ENCODE results near the gene FANCC.

Gene FANCC

GRCh38 chr9:95118596-95118995 is 198.9 kb downstream of the FANCC start:
- DNase-seq (ENCODE audit: low read depth) = no peak

GRCh38 chr9:95116808-95117204 is 200.7 kb downstream of the FANCC start:
- no peak for DNase-seq (ENCODE audit: low read depth)

GRCh38 chr9:95116002-95116807 is 201.3 kb downstream of the FANCC start:
- no peak for DNase-seq (ENCODE audit: low read depth)

GRCh38 chr9:95115104-95115503 is 202.4 kb downstream of the FANCC start:
- no peak for DNase-seq (ENCODE audit: low read depth)

GRCh38 chr9:95112436-95113280 is 204.9 kb downstream of the FANCC start:
- no peak for DNase-seq (ENCODE audit: low read depth)

GRCh38 chr9:95111716-95112115 is 205.8 kb downstream of the FANCC start:
- no peak for DNase-seq (ENCODE audit: low read depth)

- DNase-seq (ENCODE audit: low read depth) = no peak
Observed at GRCh38 chr9:95110921-95111525, 206.5 kb downstream of the FANCC start.

GRCh38 chr9:95109456-95109855 is 208.1 kb downstream of the FANCC start:
- no peak for DNase-seq (ENCODE audit: low read depth)

GRCh38 chr9:95108777-95109176 is 208.7 kb downstream of the FANCC start:
- no peak for DNase-seq (ENCODE audit: low read depth)

GRCh38 chr9:95107976-95108375 is 209.5 kb downstream of the FANCC start:
- no peak for DNase-seq (ENCODE audit: low read depth)

GRCh38 chr9:95107001-95107749 is 210.3 kb downstream of the FANCC start:
- no peak for DNase-seq (ENCODE audit: low read depth)

- DNase-seq (ENCODE audit: low read depth) = no peak
Observed at GRCh38 chr9:95105519-95106287, 211.8 kb downstream of the FANCC start.

GRCh38 chr9:95104980-95105379 is 212.5 kb downstream of the FANCC start:
- DNase-seq (ENCODE audit: low read depth) = no peak

- DNase-seq (ENCODE audit: low read depth) = no peak
Observed at GRCh38 chr9:95104581-95104960, 212.9 kb downstream of the FANCC start.

GRCh38 chr9:95103871-95104580 is 213.5 kb downstream of the FANCC start:
- DNase-seq (ENCODE audit: low read depth) = no peak

GRCh38 chr9:95103281-95103771 is 214.2 kb downstream of the FANCC start:
- no peak for DNase-seq (ENCODE audit: low read depth)

- DNase-seq (ENCODE audit: low read depth) = no peak
Observed at GRCh38 chr9:95102572-95102971, 214.9 kb downstream of the FANCC start.

- no peak for DNase-seq (ENCODE audit: low read depth)
Observed at GRCh38 chr9:95102001-95102433, 215.5 kb downstream of the FANCC start.

GRCh38 chr9:95101326-95101725 is 216.2 kb downstream of the FANCC start:
- DNase-seq (ENCODE audit: low read depth) = no peak

GRCh38 chr9:95100071-95100627 is 217.4 kb downstream of the FANCC start:
- no peak for DNase-seq (ENCODE audit: low read depth)
